SK-N-SH treated with all-trans-retinoic acid at 6 μM for 48 hours (cell line): ENCODE results near the gene LARGE1.

Source experiments
- BACH2 ChIP-seq: fragments of 250-450 bp; sonication (Bioruptor Pico); IDR thresholded peaks from 2 replicates; pipeline ENCODE4 v1.9.0; 2021; ENCODE audit warnings: mild to moderate bottlenecking, borderline replicate concordance
- CREB5 ChIP-seq: fragments of 250-450 bp; sonication (Bioruptor Pico); IDR thresholded peaks from 2 replicates; pipeline ENCODE4 v1.5.1; 2020; ENCODE audit warnings: low read depth, mild to moderate bottlenecking, moderate library complexity
- CSRNP3 ChIP-seq: fragments of 250-450 bp; sonication (Bioruptor Pico); IDR thresholded peaks from 2 replicates; pipeline ENCODE4 v1.5.1; 2021; ENCODE audit warnings: mild to moderate bottlenecking, moderate library complexity
- OSR1 ChIP-seq: fragments of 250-450 bp; sonication (Bioruptor Pico); IDR thresholded peaks from 2 replicates; pipeline ENCODE4 v1.8.0; 2022; ENCODE audit warnings: moderate library complexity, mild to moderate bottlenecking, inconsistent platforms
- PATZ1 ChIP-seq: fragments of 250-450 bp; sonication (Bioruptor Pico); IDR thresholded peaks from 2 replicates; pipeline ENCODE4 v1.8.0; 2020; ENCODE audit warnings: mild to moderate bottlenecking, moderate library complexity, borderline replicate concordance
- ZC3H10 ChIP-seq: fragments of 250-450 bp; sonication (Bioruptor Pico); IDR thresholded peaks from 2 replicates; pipeline ENCODE4 v1.5.1; 2021; ENCODE audit warnings: mild to moderate bottlenecking, moderate library complexity
- ZFP3 ChIP-seq: fragments of 250-450 bp; sonication (Bioruptor Pico); IDR thresholded peaks from 2 replicates; pipeline ENCODE4 v1.5.0; 2020; ENCODE audit warnings: mild to moderate bottlenecking, moderate library complexity
- ZFP30 ChIP-seq: fragments of 450-650 bp; formaldehyde crosslinking; IDR thresholded peaks from 2 replicates; pipeline ENCODE4 v1.5.0; 2022; ENCODE audit warnings: mild to moderate bottlenecking, moderate library complexity

- TF ChIP-seq ZFP3 (CRISPR knock-in tag) (no peak), PATZ1 (no peak), OSR1 (no peak), BACH2 (CRISPR knock-in tag) (no peak), CSRNP3 (CRISPR knock-in tag) (no peak), CREB5 (no peak), ZC3H10 (no peak), ZFP30 (CRISPR knock-in tag) (no peak)
These were observed 606.0 kb downstream of the LARGE1 start for GRCh38 chr22:33314316-33314715.
